Diencephalon (tissue), 1 donor: Measurements from ENCODE around the gene SMPD2. TPM values are rescaled to one million over a fixed set of nuclear protein-coding genes. Genes with fewer than 3 reads are reported as not detected.

Source experiments
- total RNA-seq: library from RNA; depleted of rRNA; stranded (reverse); fragments of >200 nt; gene quantifications from one replicate; pipeline ENCODE4 v1.2.3, GENCODE V29; 2014

The SMPD2 gene, protein sequence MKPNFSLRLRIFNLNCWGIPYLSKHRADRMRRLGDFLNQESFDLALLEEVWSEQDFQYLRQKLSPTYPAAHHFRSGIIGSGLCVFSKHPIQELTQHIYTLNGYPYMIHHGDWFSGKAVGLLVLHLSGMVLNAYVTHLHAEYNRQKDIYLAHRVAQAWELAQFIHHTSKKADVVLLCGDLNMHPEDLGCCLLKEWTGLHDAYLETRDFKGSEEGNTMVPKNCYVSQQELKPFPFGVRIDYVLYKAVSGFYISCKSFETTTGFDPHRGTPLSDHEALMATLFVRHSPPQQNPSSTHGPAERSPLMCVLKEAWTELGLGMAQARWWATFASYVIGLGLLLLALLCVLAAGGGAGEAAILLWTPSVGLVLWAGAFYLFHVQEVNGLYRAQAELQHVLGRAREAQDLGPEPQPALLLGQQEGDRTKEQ
- 5.8 TPM for total RNA-seq

DNA sequence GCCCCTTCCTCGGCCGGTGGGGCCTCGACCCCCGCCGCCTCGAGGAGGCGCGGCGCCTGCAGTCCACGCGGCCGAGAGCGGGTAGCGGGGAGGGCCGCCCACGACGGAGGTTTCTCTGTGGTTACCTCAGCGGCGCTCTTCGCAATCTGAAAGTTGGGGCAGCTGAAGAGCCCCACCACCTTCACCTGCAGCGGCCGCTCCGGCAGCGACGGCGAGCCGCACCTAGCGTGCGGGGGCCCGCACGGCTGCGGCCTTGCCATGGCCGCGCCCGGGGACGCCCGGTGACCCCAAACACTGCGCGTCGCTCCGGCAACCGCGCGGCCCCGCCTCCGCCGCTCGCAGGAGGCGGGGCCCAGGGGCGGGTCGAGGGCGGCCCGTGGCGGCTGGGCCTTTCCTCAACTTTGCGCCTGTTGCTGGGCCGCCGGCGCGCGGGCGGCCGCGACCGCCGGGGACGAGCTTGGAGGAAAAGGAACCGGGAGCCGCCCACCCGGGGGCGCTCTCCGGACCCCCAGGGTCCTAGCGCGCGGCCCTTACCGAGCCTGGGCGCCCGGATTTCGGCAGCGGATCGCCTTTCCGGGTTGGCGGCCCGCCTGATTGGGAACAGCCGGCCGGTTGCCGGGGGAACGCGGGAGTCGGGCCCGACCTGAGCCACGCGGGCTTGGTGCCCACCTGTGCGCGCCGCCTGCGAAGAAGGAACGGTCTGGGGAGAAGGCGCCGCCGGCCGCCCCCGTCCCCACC is at the start of gene SMPD2, which contains the start of gene PPIL6:
SMPD2 (plus strand) TSS at position 394 of the 738 bp plus-strand sequence. CDS start 398 bp downstream, outside the sequence.
PPIL6 (minus strand) TSS at position 298 of the 738 bp plus-strand sequence; CDS start at position 260, 38 bp downstream.

DNA sequence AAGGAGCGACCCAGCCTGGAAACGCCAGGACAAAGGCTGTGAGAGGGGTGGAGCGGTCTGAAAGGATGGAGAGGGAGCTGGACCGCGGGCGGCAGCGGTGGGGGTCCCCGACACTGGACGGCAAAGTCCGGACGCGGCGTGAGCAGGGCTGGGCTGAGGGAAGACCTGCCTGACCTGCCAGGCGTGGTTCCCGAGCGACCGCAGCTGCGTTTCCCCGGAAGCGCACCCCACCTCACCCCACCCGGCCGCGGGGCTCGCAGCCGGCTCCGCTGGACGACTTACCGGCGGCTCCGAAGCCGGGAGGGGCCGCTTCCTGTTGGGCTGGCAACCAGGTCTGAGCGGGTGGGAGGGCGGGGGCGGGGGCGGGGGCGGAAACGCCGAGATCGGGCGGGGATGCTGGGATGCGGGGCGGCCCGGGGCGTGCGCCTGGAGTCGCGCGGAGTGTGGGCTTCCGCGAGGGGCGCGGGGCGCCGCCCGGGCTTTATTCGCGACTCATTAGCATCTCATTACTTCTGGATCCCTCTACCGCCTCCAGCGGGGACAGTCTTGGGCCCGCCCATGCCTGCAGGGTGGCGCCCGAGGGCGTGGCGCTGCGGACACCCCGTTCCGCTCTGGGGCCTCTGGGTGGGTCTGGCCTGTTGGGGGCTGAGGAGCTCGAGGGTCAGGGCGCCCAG is 15.1 kb downstream of the SMPD2 start, which contains the start of gene MICAL1:
MICAL1 (minus strand) TSS at position 336 of the 674 bp plus-strand sequence. CDS start 1,576 bp downstream, outside the sequence.

DNA sequence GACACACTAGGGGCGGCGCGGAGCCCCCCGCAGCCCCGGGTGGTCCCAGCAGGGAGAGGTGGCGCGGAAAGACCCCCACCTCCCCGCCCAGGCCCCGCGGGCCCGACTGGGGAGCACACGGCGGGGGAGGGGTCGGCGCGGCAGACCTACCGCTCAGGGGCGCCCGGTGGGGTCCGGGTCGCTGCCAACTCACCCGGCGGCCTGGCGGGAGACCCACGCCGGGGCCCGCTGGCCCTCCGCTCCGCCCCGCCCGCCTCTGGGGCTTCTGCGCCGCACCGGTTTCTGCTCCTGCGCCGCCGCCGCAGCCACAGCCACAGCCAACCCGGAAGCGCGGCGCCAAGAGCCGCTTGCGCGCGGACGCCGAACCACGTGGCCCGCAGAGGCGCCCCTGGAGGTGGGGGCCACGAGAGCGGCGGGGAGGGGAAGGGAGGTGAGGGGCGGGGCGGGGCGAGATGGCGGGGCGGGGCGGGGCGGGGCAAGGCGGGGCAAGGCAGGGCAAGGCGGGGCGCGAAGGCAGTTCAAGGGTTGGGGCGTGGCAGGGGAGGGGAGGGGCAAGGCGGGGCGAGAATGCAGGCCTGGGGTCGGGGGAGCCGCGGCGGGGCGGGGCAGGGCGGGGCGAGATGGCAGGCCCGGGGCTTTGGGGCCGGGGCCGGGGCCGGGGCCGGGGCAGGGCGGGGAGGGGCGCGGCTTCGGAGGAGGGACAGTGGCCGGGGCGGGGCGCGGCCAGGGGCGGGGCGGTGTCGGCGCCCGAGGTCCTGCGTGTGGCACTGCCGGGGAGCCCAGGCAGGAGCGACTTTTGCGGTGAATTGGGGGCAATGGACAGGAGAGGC is 42.6 kb downstream of the SMPD2 start, which contains the start of gene ZBTB24:
ZBTB24 (minus strand) TSS at position 315 of the 830 bp plus-strand sequence. CDS start 1,193 bp downstream, outside the sequence.

Other genes with a start within 250 kb of the SMPD2 start
- gene CD164, start 58.3 kb upstream of the SMPD2 start, total RNA-seq = 66.9 TPM
- 32.5 TPM for gene PPIL6, start 96 bp upstream of the SMPD2 start, total RNA-seq
- gene MICAL1, start 15.0 kb downstream of the SMPD2 start, total RNA-seq = 18.9 TPM
- gene ZBTB24, start 42.5 kb downstream of the SMPD2 start, total RNA-seq = 14.5 TPM